Type B pancreatic cell (in vitro differentiated cells): ENCODE data around the gene KIF14. TPM values are rescaled to one million over a fixed set of nuclear protein-coding genes. Genes with fewer than 3 reads are reported as not detected.
A peak's percentile ranks its signal among the peaks of the same experiment; 100 is the strongest.
"Not testable (repeated sequence)": the region's sequence is repeated elsewhere in the genome, so short reads cannot be mapped to it uniquely, and the experiment has no call there.

Experiments used
- DNase-seq: peaks from one replicate; pipeline ENCODE4 v3.0.0; 2021; ENCODE audit warnings: mixed read lengths; ENCODE audit not compliant: unreplicated experiment; ENCODE audit errors: extremely low spot score
- H3K27ac Mint-ChIP-seq: 2 replicates; pipeline ENCODE4 v1.8.0; 2021; ENCODE audit warnings: mild to moderate bottlenecking, mixed read lengths
- H3K27me3 Mint-ChIP-seq: 2 replicates; pipeline ENCODE4 v1.8.0; 2021; ENCODE audit warnings: mixed read lengths
- H3K36me3 Mint-ChIP-seq: 2 replicates; pipeline ENCODE4 v1.8.0; 2021; ENCODE audit warnings: mixed read lengths
- H3K4me1 Mint-ChIP-seq: one replicate; pipeline ENCODE4 v1.8.0; 2021; ENCODE audit warnings: mixed read lengths; ENCODE audit not compliant: unreplicated experiment
- H3K4me3 Mint-ChIP-seq: 2 replicates; pipeline ENCODE4 v1.8.0; 2021; ENCODE audit warnings: mild to moderate bottlenecking, mixed read lengths
- H3K9me3 Mint-ChIP-seq: 2 replicates; pipeline ENCODE4 v1.8.0; 2021; ENCODE audit warnings: mixed read lengths
- total RNA-seq: library from RNA; stranded (reverse); gene quantifications from 2 replicates; pipeline ENCODE4 v1.2.1, GENCODE V29; 2021; ENCODE audit warnings: low replicate concordance
- TF ChIP-seq, protein P1 (sequence below): fragments of 200-600 bp; sonication (generic); conservative IDR thresholded peaks from 2 replicates; pipeline ENCODE4 v1.5.0; 2021; ENCODE audit warnings: antibody characterized with exemption, mild to moderate bottlenecking

KIF14 gene
- total RNA-seq, 1 donor from 2014 or later = 12.8 TPM

DNA sequence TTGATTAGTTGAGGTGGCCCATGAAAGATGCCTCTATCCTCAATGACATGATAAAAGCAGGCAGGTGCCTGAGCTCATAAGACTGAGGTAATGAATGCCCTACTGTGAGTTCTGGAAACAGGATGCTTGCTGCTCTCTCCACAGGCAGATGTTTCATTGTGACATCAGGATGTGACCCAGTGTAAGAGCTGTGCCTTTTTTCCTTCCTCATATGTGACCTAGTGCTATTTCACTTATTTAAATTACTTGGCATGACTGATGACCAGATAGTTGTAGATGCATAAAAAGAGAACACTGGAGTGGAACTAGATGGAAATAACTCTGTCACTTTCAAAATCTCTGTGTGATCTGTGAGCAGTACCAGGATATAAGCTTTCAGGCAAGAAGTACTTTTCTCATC lies 31.9 kb downstream of the KIF14 start:
- no peak for DNase-seq
- TF ChIP-seq, protein P1, sequence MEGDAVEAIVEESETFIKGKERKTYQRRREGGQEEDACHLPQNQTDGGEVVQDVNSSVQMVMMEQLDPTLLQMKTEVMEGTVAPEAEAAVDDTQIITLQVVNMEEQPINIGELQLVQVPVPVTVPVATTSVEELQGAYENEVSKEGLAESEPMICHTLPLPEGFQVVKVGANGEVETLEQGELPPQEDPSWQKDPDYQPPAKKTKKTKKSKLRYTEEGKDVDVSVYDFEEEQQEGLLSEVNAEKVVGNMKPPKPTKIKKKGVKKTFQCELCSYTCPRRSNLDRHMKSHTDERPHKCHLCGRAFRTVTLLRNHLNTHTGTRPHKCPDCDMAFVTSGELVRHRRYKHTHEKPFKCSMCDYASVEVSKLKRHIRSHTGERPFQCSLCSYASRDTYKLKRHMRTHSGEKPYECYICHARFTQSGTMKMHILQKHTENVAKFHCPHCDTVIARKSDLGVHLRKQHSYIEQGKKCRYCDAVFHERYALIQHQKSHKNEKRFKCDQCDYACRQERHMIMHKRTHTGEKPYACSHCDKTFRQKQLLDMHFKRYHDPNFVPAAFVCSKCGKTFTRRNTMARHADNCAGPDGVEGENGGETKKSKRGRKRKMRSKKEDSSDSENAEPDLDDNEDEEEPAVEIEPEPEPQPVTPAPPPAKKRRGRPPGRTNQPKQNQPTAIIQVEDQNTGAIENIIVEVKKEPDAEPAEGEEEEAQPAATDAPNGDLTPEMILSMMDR = no peak
- no peak overlapping the region for H3K27ac Mint-ChIP-seq
- H3K9me3 Mint-ChIP-seq = no peaks in the 10 kb centered on the region
- peaks cover 13% of the 10 kb centered on the region for H3K36me3 Mint-ChIP-seq
- H3K4me1 Mint-ChIP-seq = no peaks in the 10 kb centered on the region
- no peaks in the 10 kb centered on the region for H3K27me3 Mint-ChIP-seq
- H3K4me3 Mint-ChIP-seq = no peak overlapping the region

DNA sequence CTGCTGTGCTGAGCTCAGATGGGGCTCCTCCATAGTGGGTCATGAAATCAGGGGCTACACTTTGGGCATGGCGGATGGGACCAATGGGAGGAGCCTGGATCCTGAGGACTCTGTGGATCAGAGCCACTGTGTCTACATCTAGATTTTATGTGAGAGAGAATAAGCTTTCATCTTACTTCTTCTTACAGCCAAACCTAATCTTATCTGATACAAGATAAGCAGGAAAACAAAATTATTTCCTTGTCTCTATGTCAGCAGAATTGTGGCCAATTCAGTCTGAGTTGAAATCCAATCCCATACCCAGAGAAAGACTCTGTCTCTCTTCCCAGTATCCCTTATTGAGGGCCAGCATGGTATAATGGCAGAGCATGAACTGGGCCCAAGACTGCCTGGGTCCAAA lies 56.2 kb downstream of the KIF14 start:
- Mint-ChIP-seq H3K27me3 (no peaks in the 10 kb centered on the region), H3K36me3 (peaks cover 11% of the 10 kb centered on the region), H3K27ac (no peak overlapping the region), H3K4me3 (no peak overlapping the region), H3K9me3 (no peaks in the 10 kb centered on the region), H3K4me1 (peaks cover 5% of the 10 kb centered on the region)
- no peak for DNase-seq
- TF ChIP-seq, protein P1 = no peak

DNA sequence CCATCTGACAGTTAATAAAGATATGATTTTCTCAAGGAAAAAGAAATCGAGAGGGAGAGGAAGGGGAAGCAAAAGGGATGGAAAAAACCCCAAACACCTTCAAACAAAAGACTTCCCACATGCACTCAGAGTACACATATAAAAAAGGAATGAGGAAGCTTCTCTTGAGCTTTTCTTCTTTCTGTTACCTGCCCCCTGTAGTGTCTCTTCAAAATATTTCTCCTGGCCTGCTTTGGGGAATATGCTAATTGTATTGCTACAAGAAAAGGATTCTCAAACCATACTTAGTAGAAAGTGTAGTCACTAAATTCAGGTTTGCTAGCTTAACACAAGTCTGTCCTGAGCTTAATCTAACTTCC lies 58.7 kb downstream of the KIF14 start:
- Mint-ChIP-seq H3K9me3 (no peaks in the 10 kb centered on the region), H3K27me3 (no peaks in the 10 kb centered on the region), H3K27ac (no peak overlapping the region), H3K4me1 (peaks cover 5% of the 10 kb centered on the region), H3K4me3 (no peak overlapping the region), H3K36me3 (peaks cover 10% of the 10 kb centered on the region)
- TF ChIP-seq, protein P1 = no peak
- DNase-seq = no peak

DNA sequence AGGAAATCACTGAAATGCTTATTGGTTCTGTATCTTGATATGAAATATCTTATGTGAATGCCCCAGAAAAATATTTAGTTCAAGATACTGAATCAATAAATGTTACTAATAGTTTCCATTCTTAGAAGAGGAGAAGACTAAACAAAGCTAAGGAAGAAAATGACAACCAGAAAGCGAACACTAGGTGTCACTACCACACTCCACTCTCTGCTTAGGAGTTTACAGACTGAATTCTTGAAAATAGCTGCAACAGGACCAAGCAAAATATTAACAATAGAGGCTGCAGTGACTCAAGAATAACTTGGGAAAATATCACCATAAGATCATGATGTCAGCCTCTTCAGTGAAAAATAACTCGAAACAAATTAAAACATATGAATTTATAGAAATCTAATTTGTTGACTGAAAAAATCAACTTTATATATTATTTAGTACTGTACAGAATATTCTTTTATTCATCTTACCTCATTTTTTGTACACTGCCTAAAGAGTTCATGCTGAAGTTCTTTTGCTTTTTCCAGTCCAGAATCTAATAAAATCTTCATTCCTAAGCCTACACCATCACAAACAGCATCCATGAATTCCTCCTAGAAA lies 61.6 kb downstream of the KIF14 start:
- H3K4me1 Mint-ChIP-seq = peaks cover 5% of the 10 kb centered on the region
- H3K36me3 Mint-ChIP-seq = peaks cover 4% of the 10 kb centered on the region
- H3K27me3 Mint-ChIP-seq = no peaks in the 10 kb centered on the region
- no peaks in the 10 kb centered on the region for H3K9me3 Mint-ChIP-seq
- no peak for DNase-seq
- H3K4me3 Mint-ChIP-seq = no peak overlapping the region
- H3K27ac Mint-ChIP-seq = no peak overlapping the region
- TF ChIP-seq, protein P1 = peak; percentile 78

DNA sequence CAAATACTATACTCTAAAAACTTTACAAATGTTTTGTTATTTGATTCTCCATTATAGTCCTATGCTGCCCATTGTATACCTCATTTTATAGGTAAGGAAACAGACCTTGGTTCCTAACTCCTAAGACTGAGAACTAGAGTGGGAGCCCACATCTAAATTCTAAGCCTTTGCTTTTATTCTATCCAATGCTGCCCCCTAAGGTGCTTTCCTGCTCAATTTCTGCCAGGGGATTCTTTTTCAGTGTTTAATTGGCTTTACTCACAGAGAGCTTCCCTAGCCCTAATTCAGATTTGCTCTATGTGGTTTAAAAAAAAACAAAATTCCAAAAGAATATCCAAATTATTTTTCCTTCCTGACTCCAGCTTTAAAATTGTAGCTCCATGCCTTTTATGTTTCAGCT lies 64.5 kb downstream of the KIF14 start:
- H3K4me1 Mint-ChIP-seq = no peaks in the 10 kb centered on the region
- H3K4me3 Mint-ChIP-seq = no peak overlapping the region
- no peak overlapping the region for H3K27ac Mint-ChIP-seq
- DNase-seq = no peak
- TF ChIP-seq, protein P1 = peak; percentile 43
- no peaks in the 10 kb centered on the region for H3K9me3 Mint-ChIP-seq
- no peaks in the 10 kb centered on the region for H3K27me3 Mint-ChIP-seq
- peaks cover 5% of the 10 kb centered on the region for H3K36me3 Mint-ChIP-seq

DNA sequence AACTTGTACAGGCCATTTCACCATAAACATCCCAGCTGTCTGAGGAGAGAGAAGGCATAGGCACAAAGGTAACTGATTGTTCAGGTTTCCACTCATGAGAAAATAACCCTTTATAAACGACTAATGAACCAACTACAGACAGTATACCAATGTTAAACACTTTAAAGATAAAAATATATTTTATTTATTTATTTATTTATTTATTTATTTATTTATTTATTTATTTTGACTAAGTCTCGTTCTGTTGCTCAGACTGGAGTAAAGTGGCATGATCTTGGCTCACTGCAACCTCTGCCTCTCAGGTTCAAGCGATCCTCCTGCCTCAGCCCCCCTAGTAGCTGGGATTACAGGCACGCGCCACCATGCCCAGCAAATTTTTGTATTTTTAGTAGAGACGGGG lies 67.8 kb downstream of the KIF14 start:
- H3K27ac Mint-ChIP-seq, H3K9me3 Mint-ChIP-seq, H3K4me1 Mint-ChIP-seq, DNase-seq, H3K27me3 Mint-ChIP-seq, H3K36me3 Mint-ChIP-seq, H3K4me3 Mint-ChIP-seq: not testable (repeated sequence)
